B cell (primary cell): ENCODE data around the gene ENDOV. TPM values are rescaled to one million over a fixed set of nuclear protein-coding genes. Genes with fewer than 3 reads are reported as not detected.
"Not testable (repeated sequence)": the region's sequence is repeated elsewhere in the genome, so short reads cannot be mapped to it uniquely, and the experiment has no call there.

Experiments used
- ATAC-seq: fragments of 200-7000 bp; cut with Tn5 transposase; one replicate; pipeline ENCODE4 v1.10.0; 2021; ENCODE audit warnings: low read depth, mild to moderate bottlenecking, moderate number of reproducible peaks, moderate library complexity
- CTCF ChIA-PET: fragments of 350-600 bp; sonication (Branson Sonifier 250); formaldehyde crosslinking; loops from one replicate; lab custom pipeline; 2021; ENCODE audit warnings: antibody characterized with exemption, inconsistent platforms; lab: Charles Lee
- POLR2A ChIA-PET: fragments of 350-600 bp; sonication (Branson Sonifier 250); formaldehyde crosslinking; loops from one replicate; lab custom pipeline; 2021; ENCODE audit warnings: antibody characterized with exemption; lab: Charles Lee
- DNase-seq: peaks from one replicate; pipeline ENCODE4 v3.0.0; 2013
- H2AFZ ChIP-seq: 2 replicates; pipeline ENCODE4 v1.6.1; 2012; ENCODE audit warnings: mild to moderate bottlenecking, low read depth, low read length; ENCODE audit not compliant: insufficient read depth, poor library complexity, severe bottlenecking
- H3K27ac ChIP-seq, 2 donors: 1 replicate in 1 of 2; 2 replicates in 1 of 2; pipeline ENCODE4 v1.5.1; 2012 to 2013; ENCODE audit warnings: low read length in 2 of 2, mild to moderate bottlenecking in 2 of 2, moderate library complexity in 1 of 2
- H3K27me3 ChIP-seq, 4 experiments: fragments of 200-600 bp in 1 of 4; sonication (generic) in 1 of 4; replicated peaks in 1 of 4; 1 replicate in 2 of 4; 2 replicates in 2 of 4; pipeline versions ENCODE4 v1.6.1 to v1.7.0; 2013 to 2016; ENCODE audit warnings: low read length in 3 of 4, mild to moderate bottlenecking in 2 of 4, mixed read lengths in 1 of 4, moderate library complexity in 1 of 4; ENCODE audit not compliant: insufficient read depth in 4 of 4, control insufficient read depth in 3 of 4; ENCODE audit errors: control extremely low read depth in 1 of 4
- H3K36me3 ChIP-seq, 2 experiments: replicated peaks in 1 of 2; 1 replicate in 1 of 2; 2 replicates in 1 of 2; pipeline versions ENCODE4 v1.6.1 to v1.7.1; 2013; ENCODE audit warnings: low read length in 1 of 2; ENCODE audit not compliant: insufficient read depth in 2 of 2, control insufficient read depth in 1 of 2; ENCODE audit errors: control extremely low read depth in 1 of 2, extremely low read depth in 1 of 2
- H3K4me1 ChIP-seq, 2 donors: fragments of 200-600 bp in 1 of 2; sonication (generic) in 1 of 2; 1 replicate in 1 of 2; 2 replicates in 1 of 2; pipeline versions ENCODE4 v1.5.1 to v1.6.1; 2013 to 2017; ENCODE audit warnings: low read length in 2 of 2; ENCODE audit not compliant: control insufficient read depth in 2 of 2, insufficient read depth in 2 of 2
- H3K4me2 ChIP-seq: replicated peaks from 2 replicates; pipeline ENCODE3; 2012; ENCODE audit warnings: mild to moderate bottlenecking, low read depth, low read length; ENCODE audit not compliant: poor library complexity, severe bottlenecking
- H3K4me3 ChIP-seq, 5 experiments: fragments of 200-600 bp in 1 of 5; sonication (generic) in 1 of 5; 1 replicate in 3 of 5; 2 replicates in 2 of 5; pipeline versions ENCODE4 v1.5.1 to v1.7.0; 2011 to 2016; ENCODE audit warnings: low read length in 4 of 5, mild to moderate bottlenecking in 4 of 5, low read depth in 2 of 5, control low read depth in 1 of 5, moderate library complexity in 1 of 5; ENCODE audit not compliant: insufficient read depth in 1 of 5; ENCODE audit errors: control extremely low read depth in 1 of 5, extremely low read depth in 1 of 5
- H3K79me2 ChIP-seq: fragments of 200-600 bp; sonication (generic); one replicate; pipeline ENCODE4 v1.6.0; 2016; ENCODE audit warnings: low read length; ENCODE audit not compliant: control insufficient read depth, insufficient read depth
- H3K9ac ChIP-seq: fragments of 200-600 bp; sonication (generic); 2 replicates; pipeline ENCODE4 v1.6.1; 2017; ENCODE audit warnings: mild to moderate bottlenecking, low read length, moderate library complexity
- H3K9me3 ChIP-seq, 3 donors: one replicate each; pipeline versions ENCODE4 v1.6.1 to v1.7.1; 2013; ENCODE audit warnings: low read length in 2 of 3; ENCODE audit not compliant: control insufficient read depth in 2 of 3, insufficient read depth in 1 of 3; ENCODE audit errors: control extremely low read depth in 1 of 3
- H4K20me1 ChIP-seq: 2 replicates; pipeline ENCODE4 v1.6.0; 2012; ENCODE audit warnings: mild to moderate bottlenecking, low read length; ENCODE audit not compliant: insufficient read depth, control insufficient read depth, poor library complexity, severe bottlenecking
- H3K27ac Mint-ChIP-seq: one replicate; pipeline ENCODE4 v1.8.0; 2021; ENCODE audit warnings: mixed read lengths
- H3K27me3 Mint-ChIP-seq: one replicate; pipeline ENCODE4 v1.8.0; 2021; ENCODE audit warnings: mixed read lengths
- H3K4me1 Mint-ChIP-seq: one replicate; pipeline ENCODE4 v1.8.0; 2021; ENCODE audit warnings: mixed read lengths
- H3K4me3 Mint-ChIP-seq: one replicate; pipeline ENCODE4 v1.8.0; 2021; ENCODE audit warnings: mixed read lengths
- H3K9me3 Mint-ChIP-seq: one replicate; pipeline ENCODE4 v1.8.0; 2022; ENCODE audit warnings: mixed read lengths; ENCODE audit not compliant: insufficient read depth
- CTCF ChIP-seq: fragments of 200-600 bp; IDR thresholded peaks from one replicate; pipeline ENCODE4 v1.8.0; 2022; ENCODE audit warnings: antibody characterized with exemption, mild to moderate bottlenecking
- EZH2 ChIP-seq: IDR thresholded peaks from 2 replicates; pipeline ENCODE4 v1.6.1; 2012; ENCODE audit warnings: borderline replicate concordance, low read depth, mild to moderate bottlenecking, moderate library complexity, low read length; ENCODE audit not compliant: insufficient read depth, poor library complexity, severe bottlenecking
- whole genome bisulfite sequencing: methylation state at CpG from one replicate; pipeline ENCODE4 v1.1.5; 2013; ENCODE audit warnings: missing lambda C conversion rate; ENCODE audit not compliant: insufficient coverage; 5-methylcytosine and 5-hydroxymethylcytosine counted together
- intact Hi-C: fragments of 100-400 bp; cut with micrococcal nuclease; formaldehyde crosslinking; loops from one replicate; pipeline ENCODE4 v1.10.0; 2022
- polyA plus RNA-seq: library from polyadenylated mRNA; depleted of rRNA; stranded (reverse); fragments of >200 nt; gene quantifications from 2 replicates; pipeline ENCODE4 v1.2.3, GENCODE V29; 2012
- total RNA-seq, 2 donors: library from RNA; stranded (reverse); fragments of 120-200 nt in 1 of 2; gene quantifications; 1 replicate in 1 of 2; 2 replicates in 1 of 2; pipeline versions ENCODE4 v1.2.3 to v1.2.4, GENCODE V29; 2013 to 2022

Gene ENDOV
- total and polyA plus RNA-seq, 2 donors (not counting 1 experiment from before 2014, with no cell fraction given), result 25.3 to 49.5 TPM

DNA sequence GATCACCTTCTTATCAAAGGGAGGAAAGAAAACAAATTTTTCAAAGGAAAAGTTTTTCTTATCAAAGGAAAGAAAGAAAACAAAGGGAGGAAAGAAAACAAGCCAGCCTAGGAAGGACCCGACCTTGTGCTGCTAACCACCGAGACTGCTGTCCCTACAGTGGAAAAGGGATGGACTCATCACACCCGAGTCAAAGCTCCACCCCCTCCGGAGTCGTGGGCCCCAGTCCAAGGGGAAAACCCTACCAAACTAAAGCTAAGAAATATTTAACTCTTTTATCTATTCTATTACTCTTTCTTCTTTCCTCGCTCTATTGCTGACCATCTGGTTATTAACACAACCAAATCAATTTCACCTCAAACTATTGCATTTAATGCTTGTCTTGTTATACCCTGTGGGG is 6.1 kb upstream of the ENDOV start:
- Mint-ChIP-seq H3K4me3 (no peak overlapping the region), H3K9me3 (no peaks in the 10 kb centered on the region), H3K27ac (no peak overlapping the region), H3K27me3 (peaks cover 23% of the 10 kb centered on the region), H3K4me1 (peaks cover under 1% of the 10 kb centered on the region)
- no peak for ATAC-seq
- ChIA-PET POLR2A (no interaction called here), CTCF (no interaction called here)
- no peaks in the 10 kb centered on the region for H4K20me1 ChIP-seq
- no peak overlapping the region for H3K4me3 ChIP-seq
- H3K9ac ChIP-seq, result no peak overlapping the region
- H2AFZ ChIP-seq, result no peak overlapping the region
- no peak overlapping the region for H3K27ac ChIP-seq
- H3K4me2 ChIP-seq, result no peak overlapping the region
- no peaks in the 10 kb centered on the region for H3K4me1 ChIP-seq
- no peaks in the 10 kb centered on the region for H3K9me3 ChIP-seq
- peaks cover 0 to 13% (median 2%) of the 10 kb centered on the region in 4 experiments for H3K27me3 ChIP-seq
- no peaks in the 10 kb centered on the region for H3K79me2 ChIP-seq
- DNase-seq, result no peak
- H3K36me3 ChIP-seq, result no peaks in the 10 kb centered on the region
- intact Hi-C loops, result no loop called here
- TF ChIP-seq CTCF, result no peak
- no peak for TF ChIP-seq EZH2
- 29% methylated on average over 4 of the region's 6 CpGs for WGBS

GRCh38 chr17:80409626-80410025 is 5.3 kb upstream of the ENDOV start:
- H4K20me1 ChIP-seq, result no peaks in the 10 kb centered on the region
- no peak overlapping the region for H3K4me3 ChIP-seq
- WGBS, result 92% methylated on average over 11 of the region's 13 CpGs
- Mint-ChIP-seq H3K27me3 (peaks cover 28% of the 10 kb centered on the region), H3K27ac (no peak overlapping the region), H3K4me3 (no peak overlapping the region), H3K9me3 (no peaks in the 10 kb centered on the region), H3K4me1 (peaks cover 8% of the 10 kb centered on the region)
- ChIA-PET POLR2A (interaction anchor here (0.6 kb wide), 1 partner anchor 653 kb away, joined by 4 read pairs; no protein-coding TSS in a partner anchor), CTCF (interaction anchor here (0.9 kb wide), 1 partner anchor 16 kb away, joined by 3 read pairs; no protein-coding TSS in a partner anchor)
- TF ChIP-seq EZH2, result no peak
- no peak for TF ChIP-seq CTCF
- no peak overlapping the region for H2AFZ ChIP-seq
- H3K9ac ChIP-seq, result no peak overlapping the region
- H3K9me3 ChIP-seq, result no peaks in the 10 kb centered on the region
- H3K27ac ChIP-seq, result no peak overlapping the region
- intact Hi-C loops, result no loop called here
- DNase-seq (no peak), ATAC-seq (no peak)
- H3K4me1 ChIP-seq, result peaks cover 6 to 7% of the 10 kb centered on the region in 2 donors
- peaks cover 0 to 13% (median 4%) of the 10 kb centered on the region in 4 experiments for H3K27me3 ChIP-seq
- H3K79me2 ChIP-seq, result no peaks in the 10 kb centered on the region
- H3K4me2 ChIP-seq, result no peak overlapping the region
- H3K36me3 ChIP-seq, result no peaks in the 10 kb centered on the region

GRCh38 chr17:80410441-80411087 is 4.4 kb upstream of the ENDOV start:
- H3K27me3 ChIP-seq, H3K4me3 ChIP-seq, H3K36me3 ChIP-seq, DNase-seq, H3K9ac ChIP-seq, H3K4me3 Mint-ChIP-seq, H3K27ac Mint-ChIP-seq, H3K79me2 ChIP-seq, H3K9me3 ChIP-seq, H2AFZ ChIP-seq, ATAC-seq, H3K4me2 ChIP-seq, H3K9me3 Mint-ChIP-seq, intact Hi-C loops, H3K27ac ChIP-seq, H4K20me1 ChIP-seq: not testable (repeated sequence)
- H3K4me1 ChIP-seq, result peaks cover 8 to 11% of the 10 kb centered on the region in 2 donors
- peaks cover 28% of the 10 kb centered on the region for H3K27me3 Mint-ChIP-seq
- ChIA-PET CTCF (interaction anchor here (0.9 kb wide), 1 partner anchor 15 kb away, joined by 3 read pairs; no protein-coding TSS in a partner anchor), POLR2A (interaction anchor here (0.6 kb wide), 1 partner anchor 652 kb away, joined by 4 read pairs; no protein-coding TSS in a partner anchor)
- H3K4me1 Mint-ChIP-seq, result peaks cover 12% of the 10 kb centered on the region
- 94% methylated on average over 11 of the region's 16 CpGs for WGBS
